ENCODE results near the gene SPTLC2. TPM values are rescaled to one million over a fixed set of nuclear protein-coding genes. Genes with fewer than 3 reads are reported as not detected.
"Not testable (repeated sequence)": the region's sequence is repeated elsewhere in the genome, so short reads cannot be mapped to it uniquely, and the experiment has no call there.

SPTLC2 gene
- polyA plus RNA-seq, 3 donors: 5.4 to 11.3 (median 6.9) TPM

DNA sequence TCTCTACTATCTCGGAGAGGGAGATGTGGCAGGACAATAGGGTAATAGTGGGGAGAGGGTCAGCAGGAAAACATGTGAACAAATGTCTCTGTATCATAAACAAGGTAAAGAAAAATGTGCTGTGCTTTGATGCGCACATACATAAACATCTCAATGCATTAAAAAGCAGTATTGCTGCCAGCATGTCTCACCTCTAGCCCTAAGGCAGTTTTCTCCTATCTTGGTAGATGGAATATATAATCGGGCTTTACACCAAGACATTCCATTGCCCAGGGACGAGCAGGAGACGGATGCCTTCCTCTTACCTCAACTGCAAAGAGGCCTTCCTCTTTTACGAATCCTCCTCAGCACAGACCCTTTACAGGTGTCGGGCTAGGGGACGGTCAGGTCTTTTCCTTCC is 19.0 kb upstream of the SPTLC2 start:
- not testable (repeated sequence) for H3K27ac ChIP-seq (ENCODE audit: low read depth, low read length)
- 80 to 85% (median 84%) methylated on average over 8 of the region's 8 CpGs for WGBS, 3 donors

DNA sequence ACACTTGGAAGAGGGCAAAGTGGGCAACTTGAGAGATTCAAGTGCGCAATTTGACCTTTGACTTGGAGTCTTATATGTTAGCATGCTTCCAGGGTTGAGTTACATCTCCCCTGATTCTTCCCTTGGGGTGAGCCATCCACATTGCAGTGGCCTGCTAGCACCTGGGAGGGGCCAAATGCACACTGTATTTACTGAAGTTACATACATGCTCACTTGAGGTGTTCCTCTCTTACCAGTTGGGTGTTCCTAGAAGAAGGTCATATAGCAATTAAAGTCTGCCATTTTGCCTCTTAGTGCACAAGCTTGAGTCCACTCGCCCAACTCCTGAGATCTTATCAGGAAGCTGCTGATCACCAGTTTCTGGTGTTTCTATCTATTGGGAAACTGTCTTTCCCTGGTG is 13.7 kb upstream of the SPTLC2 start:
- WGBS, 3 donors: 65 to 91% (median 91%) methylated on average over 2 of the region's 2 CpGs

DNA sequence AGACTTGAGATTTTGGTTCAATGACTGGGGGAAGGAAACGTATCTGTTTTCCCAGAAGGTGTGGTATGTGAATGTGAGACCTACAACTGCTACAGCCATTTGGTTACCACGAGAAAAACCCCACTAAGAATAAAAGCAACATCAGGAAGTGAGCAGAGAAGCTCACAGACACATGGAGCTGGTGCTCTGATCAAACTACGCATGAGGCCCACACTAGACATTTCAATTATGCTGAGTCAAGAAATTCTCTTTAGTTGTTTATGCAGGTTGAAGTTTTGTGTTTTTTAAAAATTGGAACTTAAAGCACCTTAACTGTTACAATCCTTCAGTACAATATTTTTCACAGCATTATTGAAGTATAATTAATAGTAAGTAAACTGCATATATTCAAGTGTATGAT is 8.9 kb upstream of the SPTLC2 start:
- no peak overlapping the region for H3K27ac ChIP-seq (ENCODE audit: low read depth, low read length)
- WGBS, 3 donors: 61 to 74% (median 71%) methylated on average over 3 of the region's 3 CpGs

More for the DNA sequence above, 13.7 kb upstream of the SPTLC2 start:
- H3K27ac ChIP-seq (ENCODE audit: low read depth, low read length): no peak overlapping the region

DNA sequence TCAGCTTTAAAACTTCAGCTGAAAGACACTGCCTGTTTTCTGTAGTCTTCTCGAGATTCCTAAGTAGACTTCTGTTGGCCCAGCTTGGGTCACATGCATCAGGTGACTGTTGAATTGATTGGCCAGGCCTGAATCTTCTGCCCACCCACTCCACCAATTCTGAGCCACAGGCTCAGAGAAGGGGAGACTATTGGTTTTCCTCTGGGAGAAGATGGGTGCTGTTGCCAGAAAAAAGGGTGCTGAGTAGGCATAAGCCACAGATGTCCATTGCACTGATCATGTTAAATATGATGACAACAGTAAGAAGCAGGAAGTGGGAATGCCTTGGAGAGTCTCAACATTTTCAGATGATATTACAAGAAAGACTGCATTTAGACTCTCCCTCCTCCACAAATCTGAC is 6.8 kb upstream of the SPTLC2 start:
- H3K27ac ChIP-seq (ENCODE audit: low read depth, low read length): no peak overlapping the region
- 68 to 88% (median 78%) methylated on average over 1 of the region's 1 CpG for WGBS, 3 donors

DNA sequence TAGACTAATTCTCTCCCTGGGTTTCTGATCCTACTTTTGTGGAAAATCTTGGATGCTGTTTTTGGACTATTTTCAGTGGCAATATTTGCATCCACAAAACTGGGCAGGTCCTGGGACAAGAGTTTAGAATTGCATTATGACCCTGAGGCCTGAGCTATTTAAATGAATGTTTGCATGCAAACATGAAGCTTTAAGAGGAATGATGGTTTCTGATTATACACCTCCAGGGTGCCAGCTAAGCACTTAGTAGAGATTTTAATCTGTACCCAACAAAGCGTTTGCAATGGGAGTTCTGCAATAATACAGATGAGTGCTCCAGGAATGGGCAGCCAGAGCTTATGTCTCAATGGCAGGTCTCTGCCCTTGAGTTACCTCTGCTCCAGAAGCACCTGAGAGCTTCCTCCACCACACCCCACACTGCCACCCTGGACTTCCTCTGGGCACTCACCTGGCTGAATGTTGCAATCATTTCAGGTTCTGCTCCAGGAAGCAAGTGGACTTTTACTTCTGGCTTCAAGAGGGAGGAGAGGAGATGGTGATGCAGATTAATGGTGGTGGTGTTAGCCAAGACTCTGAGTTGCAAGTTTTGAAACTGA is 6.0 kb upstream of the SPTLC2 start:
- WGBS, 3 donors: 19 to 73% (median 32%) methylated on average over 1 of the region's 1 CpG
- H3K27ac ChIP-seq (ENCODE audit: low read depth, low read length): no peak overlapping the region

DNA sequence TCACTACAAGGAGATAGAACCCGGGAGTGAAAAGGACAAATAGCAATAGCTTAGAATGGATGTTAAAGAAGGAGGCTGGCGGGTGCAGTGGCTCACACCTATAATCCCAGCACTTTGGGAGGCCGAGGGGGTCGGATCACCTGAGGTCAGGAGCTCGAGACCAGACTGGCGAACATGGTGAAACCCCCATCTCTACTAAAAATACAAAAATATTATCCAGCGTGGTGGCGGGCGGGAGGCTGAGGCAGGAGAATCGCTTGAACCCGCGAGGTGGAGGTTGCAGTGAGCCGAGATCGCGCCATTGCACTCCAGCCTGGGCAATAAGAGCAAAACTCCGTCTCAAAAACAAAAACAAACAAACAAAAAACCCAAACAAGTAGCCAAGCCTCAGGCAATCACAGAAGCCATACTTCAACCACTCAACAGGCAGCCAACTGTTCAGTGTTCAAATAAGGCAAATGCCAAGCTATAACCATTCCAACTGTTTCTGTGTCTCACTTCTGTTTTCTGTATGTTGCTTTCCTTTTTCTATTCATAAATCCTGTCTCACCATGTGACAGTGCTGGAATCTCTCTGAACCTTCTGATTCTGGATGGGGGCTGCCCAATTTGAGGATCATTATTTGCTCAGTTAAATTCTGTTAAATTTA is 3.9 kb upstream of the SPTLC2 start:
- H3K27ac ChIP-seq (ENCODE audit: low read depth, low read length): no peak overlapping the region
- 90 to 93% (median 93%) methylated on average over 16 of the region's 16 CpGs for WGBS, 3 donors

DNA sequence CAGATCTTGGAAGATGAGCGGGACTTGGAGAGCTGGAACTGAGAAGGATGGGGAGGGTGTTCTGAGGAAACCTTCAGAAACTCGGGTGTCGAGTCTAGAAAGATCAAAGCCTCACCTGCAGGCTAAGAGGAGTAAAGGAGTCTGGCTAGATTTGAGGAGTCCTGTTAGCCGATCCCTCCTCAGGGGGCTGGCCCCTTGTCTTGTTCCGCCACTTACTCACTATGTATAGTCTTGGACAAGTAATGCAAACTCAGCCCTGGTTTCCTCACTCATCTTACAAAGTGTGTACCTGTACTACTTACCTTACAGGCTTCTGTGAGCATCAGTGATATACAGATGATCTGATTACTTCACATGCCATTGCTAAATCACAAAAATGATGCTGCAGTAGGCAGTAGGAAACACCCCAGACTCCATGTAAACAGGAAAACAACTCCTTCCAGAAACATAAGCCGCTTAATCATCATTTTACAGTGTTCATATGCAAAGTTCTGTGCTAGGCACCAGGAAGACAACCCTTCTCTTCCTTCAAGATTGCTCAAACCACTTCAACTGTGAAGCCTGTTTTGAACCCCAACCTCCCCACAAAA is 2.0 kb upstream of the SPTLC2 start:
- WGBS, 3 donors: 86 to 88% (median 87%) methylated on average over 6 of the region's 6 CpGs

DNA sequence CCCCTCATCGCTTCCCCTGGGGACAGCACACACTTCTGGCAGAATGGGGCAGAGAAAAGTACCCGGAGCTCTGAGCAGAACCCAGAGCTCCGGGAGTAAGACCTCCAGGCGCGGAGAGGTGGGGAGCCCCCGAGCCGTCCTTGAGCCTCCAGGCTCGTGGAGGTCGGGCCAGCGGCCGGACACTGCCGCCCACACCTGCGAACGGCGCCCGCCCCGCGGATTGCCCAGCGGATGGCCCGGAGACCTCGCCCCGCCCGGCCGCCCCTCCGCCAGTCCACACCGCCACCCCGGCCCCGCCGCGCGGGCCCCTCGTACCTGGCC is 344 bp downstream of the SPTLC2 start:
- 0 to 1% (median 0%) methylated on average over 21 to 32 of the region's 32 CpGs for WGBS, 3 donors

More for the DNA sequence above, 2.0 kb upstream of the SPTLC2 start:
- no peak overlapping the region for H3K27ac ChIP-seq (ENCODE audit: low read depth, low read length)

DNA sequence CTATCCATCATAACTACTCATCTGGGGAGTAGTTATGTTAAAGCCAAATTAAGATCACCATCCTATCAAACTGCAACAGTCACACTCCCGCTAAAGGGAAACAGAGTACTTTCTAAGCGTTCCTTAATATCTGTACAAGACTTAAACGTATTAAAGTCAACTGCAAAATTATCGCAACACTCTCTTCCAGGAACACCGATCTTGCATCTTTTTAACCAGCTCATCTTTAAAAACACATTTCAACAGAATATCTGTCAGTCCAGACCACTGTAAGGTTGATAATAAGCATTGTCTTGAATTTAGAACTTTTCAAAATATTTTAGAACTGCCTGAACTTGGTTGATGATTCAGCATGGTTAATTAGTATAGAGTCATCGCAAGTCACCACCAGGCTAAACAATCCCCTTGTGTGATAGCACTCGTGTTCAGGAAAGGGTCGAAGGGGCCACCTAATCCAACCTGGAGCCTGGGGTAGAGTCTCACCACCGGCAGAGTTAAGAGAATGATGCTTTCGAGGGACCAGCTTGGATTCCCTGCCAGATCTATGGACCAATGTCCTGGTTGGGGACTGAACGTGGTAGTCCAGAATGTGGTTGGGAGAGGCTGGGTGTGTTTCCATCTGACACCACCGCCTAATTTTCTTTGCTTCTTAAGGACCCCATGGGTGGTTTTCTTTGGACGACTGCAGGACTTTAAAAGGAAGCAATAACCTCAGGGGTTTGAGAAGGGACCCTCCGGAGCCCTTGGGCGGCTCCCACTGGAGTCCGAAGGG is 890 bp downstream of the SPTLC2 start:
- WGBS, 3 donors: 2 to 4% (median 2%) methylated on average over 16 of the region's 16 CpGs
- H3K27ac ChIP-seq (ENCODE audit: low read depth, low read length): no peak overlapping the region

More for the DNA sequence above, 344 bp downstream of the SPTLC2 start:
- H3K27ac ChIP-seq (ENCODE audit: low read depth, low read length): no peak overlapping the region

DNA sequence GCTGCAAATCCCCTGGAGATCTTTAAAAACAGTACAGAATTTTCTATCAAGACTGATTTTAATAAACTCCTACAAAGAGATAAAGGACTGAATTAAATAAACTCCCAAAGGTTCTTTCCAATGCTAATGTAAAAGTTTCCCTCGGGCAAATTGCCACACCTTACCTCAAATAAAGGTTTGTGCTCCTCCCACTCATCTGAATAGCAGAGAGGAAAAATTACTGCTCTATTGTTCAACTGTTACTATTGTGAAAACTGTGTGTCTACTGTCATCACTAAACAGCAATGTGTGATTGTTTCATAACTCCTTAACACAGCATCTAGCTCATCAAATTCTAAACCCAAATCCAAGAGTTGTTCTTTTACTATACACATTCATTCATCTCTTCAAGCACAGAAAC is 3.2 kb downstream of the SPTLC2 start:
- no peak overlapping the region for H3K27ac ChIP-seq (ENCODE audit: low read depth, low read length)
- 32 to 33% (median 32%) methylated on average over 1 of the region's 1 CpG for WGBS, 3 donors

DNA sequence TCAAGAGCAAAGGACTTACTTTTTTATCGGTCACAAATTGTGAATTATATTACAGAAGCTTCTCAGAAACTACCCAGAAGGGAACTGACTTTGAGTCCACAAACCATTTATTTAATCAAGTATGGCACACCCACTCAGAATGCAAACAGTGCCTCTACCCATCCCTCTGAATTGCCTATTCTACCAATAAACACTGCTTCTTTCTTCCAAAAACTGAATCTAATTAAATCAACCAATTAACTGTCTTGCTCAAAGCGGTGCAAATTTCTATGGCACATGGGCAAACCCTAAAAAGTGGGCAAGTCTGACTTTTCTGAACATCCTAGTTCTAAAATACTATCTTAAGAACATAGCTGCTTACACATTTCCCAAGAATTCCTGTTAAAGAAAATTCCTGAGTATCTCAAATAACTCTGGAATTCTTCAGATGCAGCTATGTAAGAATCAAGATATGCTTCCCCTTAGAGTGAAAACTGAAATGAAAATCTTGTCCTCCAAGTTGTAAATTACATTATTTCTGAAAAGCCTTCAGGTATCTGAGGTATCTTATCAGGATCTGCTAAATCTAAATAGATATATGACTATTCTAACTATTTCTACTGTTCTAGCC is 4.3 kb downstream of the SPTLC2 start:
- WGBS, 3 donors: 78 to 93% (median 88%) methylated on average over 2 of the region's 2 CpGs
- no peak overlapping the region for H3K27ac ChIP-seq (ENCODE audit: low read depth, low read length)

DNA sequence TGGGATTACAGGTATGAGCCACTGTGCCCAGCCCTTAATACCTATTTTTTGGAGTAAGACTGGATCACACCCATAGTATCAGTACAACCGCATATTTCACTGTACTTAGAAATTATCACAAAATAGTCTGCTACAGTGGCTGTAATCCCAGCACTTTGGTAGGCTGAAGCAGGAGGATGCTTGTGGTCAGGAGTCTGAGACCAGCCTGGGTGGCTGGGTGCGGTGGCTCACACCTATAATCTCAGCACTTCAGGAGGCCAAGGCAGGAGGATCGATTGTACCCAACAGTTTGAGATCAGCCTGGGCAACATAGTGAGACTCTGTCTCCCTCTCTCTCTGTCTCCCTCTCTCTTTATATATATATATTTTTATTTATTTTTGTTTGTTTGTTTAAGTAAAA is 5.9 kb downstream of the SPTLC2 start:
- WGBS, 3 donors: 76 to 94% (median 78%) methylated on average over 3 of the region's 3 CpGs
- no peak overlapping the region for H3K27ac ChIP-seq (ENCODE audit: low read depth, low read length)

DNA sequence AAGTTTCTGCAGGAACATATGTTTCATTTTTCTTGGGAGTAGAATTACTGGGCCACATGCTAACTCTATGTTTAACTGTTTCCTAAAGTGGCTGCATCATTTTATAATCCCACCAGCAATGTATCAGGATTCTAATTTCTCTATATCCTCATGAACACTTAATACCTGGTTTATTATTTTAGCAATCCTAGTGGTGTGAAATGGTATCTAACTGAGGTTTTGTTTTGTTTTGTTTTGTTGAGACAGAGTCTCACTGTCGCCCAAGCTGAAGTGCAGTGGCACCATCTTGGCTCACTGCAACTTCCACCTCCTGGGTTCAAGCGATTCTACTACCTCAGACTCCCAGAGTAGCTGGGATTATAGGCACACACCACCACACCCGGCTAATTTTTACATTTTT is 6.5 kb downstream of the SPTLC2 start:
- no peak overlapping the region for H3K27ac ChIP-seq (ENCODE audit: low read depth, low read length)
- whole genome bisulfite sequencing, 3 donors: 92 to 97% (median 97%) methylated on average over 3 of the region's 3 CpGs

DNA sequence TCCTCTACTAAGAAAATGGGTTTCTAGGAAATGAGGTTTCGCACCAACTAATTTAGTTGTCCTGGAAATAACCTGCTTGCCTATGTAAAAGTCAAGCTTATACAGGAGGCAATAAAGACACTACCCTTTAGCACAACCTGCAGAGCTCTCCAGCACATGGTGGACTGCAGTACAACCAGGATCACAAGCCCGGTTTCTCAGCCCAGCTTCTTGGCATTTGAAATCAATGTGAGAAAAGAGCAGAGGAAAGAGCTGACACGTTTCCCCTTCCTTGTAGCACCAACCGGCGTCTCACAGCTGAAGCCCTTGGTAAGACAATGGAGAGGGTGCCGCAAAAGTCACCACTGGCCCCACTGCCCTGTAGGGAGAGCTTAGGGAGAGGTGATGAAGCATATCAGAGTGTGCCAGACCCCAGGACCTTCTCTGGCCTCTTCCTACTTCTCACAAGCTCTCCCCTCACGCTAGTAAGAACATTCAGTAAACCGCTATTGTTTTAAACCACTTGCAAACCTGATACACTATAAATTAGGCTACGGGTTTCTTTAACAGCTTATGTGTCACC is 8.6 kb downstream of the SPTLC2 start:
- H3K27ac ChIP-seq (ENCODE audit: low read depth, low read length): no peak overlapping the region
- 38 to 57% (median 40%) methylated on average over 9 of the region's 9 CpGs for WGBS, 3 donors

DNA sequence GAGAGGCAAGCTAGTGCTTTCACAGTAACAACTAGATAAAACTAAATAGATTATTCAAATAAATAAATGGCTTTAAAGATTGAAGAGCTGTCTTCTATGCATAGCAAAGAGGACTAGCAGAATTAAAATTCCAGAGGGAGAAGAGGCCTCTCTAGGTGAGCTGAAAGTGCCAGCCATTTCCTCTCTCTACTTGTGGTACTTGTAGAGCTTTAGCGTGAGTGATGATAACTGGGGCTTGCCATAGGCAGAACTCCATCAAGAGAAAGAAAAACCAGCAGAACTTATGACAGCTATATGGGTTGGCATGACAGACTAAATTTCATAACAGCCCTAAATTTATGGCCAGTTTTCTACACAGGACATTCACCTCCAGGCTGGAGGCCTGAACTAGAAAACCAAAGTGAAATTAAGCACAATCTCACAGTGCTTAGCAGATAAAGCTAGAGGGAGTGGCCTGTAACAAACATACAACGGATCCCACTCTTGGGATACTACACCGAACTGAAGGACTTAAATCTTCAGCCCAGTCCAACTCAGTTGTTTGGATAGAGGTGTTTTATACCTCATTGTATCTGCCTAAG is 11.0 kb downstream of the SPTLC2 start:
- WGBS, 3 donors: 33 to 46% (median 46%) methylated on average over 3 of the region's 3 CpGs
- no peak overlapping the region for H3K27ac ChIP-seq (ENCODE audit: low read depth, low read length)

DNA sequence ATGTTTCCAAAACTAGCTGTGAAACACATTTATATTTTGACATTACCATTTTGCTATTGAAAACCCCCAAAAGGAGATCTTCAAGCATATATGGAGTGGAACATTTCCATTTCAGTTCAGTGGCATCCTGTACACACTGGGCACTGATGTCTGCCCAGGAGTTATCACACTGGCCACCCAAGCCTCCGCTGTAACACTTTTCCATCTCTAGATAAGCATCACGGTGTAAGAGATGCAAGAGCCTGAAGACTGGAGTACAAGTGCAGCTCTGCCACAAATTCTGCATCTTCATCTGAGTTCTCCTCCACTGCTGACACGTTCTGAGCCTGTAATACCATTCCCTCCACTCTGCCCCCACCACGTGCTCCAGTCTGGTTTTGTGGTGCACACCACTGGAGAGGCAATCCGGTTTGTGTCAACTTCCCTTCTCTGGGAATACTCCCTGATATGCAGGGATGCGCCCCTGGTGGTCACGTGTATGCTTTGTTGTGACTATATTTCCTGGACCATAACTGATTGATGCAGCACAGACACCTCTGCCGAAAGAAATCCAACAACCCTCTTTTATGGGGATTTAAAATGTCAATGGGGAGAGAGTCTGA is 12.7 kb downstream of the SPTLC2 start:
- H3K27ac ChIP-seq (ENCODE audit: low read depth, low read length): no peak overlapping the region
- WGBS, 3 donors: 22 to 62% (median 28%) methylated on average over 8 of the region's 8 CpGs

DNA sequence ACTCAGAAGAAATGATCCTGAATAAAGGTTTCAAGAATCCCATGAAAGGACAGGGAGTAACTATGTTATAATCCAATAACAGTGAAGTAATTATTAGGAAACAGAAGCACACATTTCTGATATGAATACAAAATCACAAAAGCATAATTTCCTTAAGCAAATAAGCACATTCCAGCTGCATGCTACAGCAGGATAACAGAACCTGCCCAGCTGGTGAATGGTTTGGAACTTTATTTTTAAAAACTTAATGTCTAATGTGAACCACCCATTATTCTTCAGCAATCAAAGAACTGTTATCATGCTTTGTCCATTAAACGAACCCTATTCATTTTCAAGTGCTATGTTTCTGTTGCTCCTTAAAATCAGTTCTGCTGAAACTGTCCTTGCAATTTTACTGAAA is 13.4 kb downstream of the SPTLC2 start:
- WGBS, 3 donors: 48 to 73% (median 69%) methylated on average over 1 of the region's 1 CpG
- no peak overlapping the region for H3K27ac ChIP-seq (ENCODE audit: low read depth, low read length)
